ENCODE data around the gene ADGRF4.

The ADGRF4 gene

DNA sequence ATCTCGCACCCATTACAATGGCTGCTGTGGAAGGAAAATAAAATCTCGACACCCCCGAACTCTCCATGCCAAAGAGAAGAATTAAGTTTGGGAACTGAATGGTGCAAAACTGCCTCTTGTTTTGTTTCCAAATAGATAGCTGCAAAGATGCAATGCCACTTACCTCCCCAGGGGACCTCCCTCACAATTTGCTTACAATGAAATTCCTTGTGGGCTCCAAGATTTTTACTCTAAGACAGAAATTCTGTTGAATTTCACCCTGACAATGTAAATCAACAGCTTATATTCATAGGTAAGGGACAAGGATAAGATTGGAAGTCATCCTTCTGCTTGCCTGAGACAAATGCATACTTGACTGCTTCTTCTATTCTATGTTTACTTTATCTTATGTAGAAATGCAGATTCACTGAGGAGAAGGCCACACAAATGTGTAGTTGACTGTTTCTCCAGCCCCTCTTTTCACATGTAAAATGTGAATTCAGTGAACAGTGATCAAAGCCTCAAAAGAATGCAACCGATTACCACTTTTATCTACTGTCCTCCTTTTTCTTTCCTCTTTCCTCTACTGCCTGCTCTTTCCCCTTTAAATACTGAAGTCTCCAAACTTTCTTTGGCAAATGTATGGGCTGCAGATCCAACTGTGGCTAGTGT, 36.6 kb downstream of the ADGRF4 start:
- no peaks in the 10 kb centered on the region for H3K4me1 ChIP-seq (ENCODE audit: low read length)
- H3K4me2 ChIP-seq (ENCODE audit: low read depth, low read length), result no peak overlapping the region
- no peak overlapping the region for H3K27ac ChIP-seq (ENCODE audit: low read length)
- no peaks in the 10 kb centered on the region for H4K20me1 ChIP-seq (ENCODE audit: insufficient read depth, low read length)
- TF ChIP-seq EZH2 (optimal IDR thresholded peaks at IDR 0.05; ENCODE audit: low read depth, low read length) (no peak), EZH2phosphoT487 (IDR thresholded peaks at IDR 0.05; ENCODE audit: low read length) (no peak)
- TF ChIP-seq, protein P1, sequence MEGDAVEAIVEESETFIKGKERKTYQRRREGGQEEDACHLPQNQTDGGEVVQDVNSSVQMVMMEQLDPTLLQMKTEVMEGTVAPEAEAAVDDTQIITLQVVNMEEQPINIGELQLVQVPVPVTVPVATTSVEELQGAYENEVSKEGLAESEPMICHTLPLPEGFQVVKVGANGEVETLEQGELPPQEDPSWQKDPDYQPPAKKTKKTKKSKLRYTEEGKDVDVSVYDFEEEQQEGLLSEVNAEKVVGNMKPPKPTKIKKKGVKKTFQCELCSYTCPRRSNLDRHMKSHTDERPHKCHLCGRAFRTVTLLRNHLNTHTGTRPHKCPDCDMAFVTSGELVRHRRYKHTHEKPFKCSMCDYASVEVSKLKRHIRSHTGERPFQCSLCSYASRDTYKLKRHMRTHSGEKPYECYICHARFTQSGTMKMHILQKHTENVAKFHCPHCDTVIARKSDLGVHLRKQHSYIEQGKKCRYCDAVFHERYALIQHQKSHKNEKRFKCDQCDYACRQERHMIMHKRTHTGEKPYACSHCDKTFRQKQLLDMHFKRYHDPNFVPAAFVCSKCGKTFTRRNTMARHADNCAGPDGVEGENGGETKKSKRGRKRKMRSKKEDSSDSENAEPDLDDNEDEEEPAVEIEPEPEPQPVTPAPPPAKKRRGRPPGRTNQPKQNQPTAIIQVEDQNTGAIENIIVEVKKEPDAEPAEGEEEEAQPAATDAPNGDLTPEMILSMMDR (IDR thresholded peaks at IDR 0.05; ENCODE audit: low read length), result no peak
- H3K36me3 ChIP-seq (replicated peaks; ENCODE audit: insufficient read depth, low read length), result no peaks in the 10 kb centered on the region
- no peaks in the 10 kb centered on the region for H3K79me2 ChIP-seq (ENCODE audit: low read length)
- H3K9me2 ChIP-seq (replicated peaks; ENCODE audit: insufficient read depth, low read length), result no peaks in the 10 kb centered on the region
- H3K4me3 ChIP-seq (ENCODE audit: low read length), result no peak overlapping the region
- no peaks in the 10 kb centered on the region for H3K27me3 ChIP-seq (replicated peaks; ENCODE audit: insufficient read depth, low read length)
- no peaks in the 10 kb centered on the region for H3F3A ChIP-seq (ENCODE audit: insufficient read depth, low read length)
- no peak overlapping the region for H3K9ac ChIP-seq (ENCODE audit: low read length)
- no peak overlapping the region for H2AFZ ChIP-seq (ENCODE audit: low read length)
- H3K9me3 ChIP-seq (replicated peaks; ENCODE audit: insufficient read depth, low read length), result no peaks in the 10 kb centered on the region
- DNase-seq, result no peak

GRCh38 chr6:47736083-47736700, 37.8 kb downstream of the ADGRF4 start:
- Histone ChIP-seq H3K9me2 (replicated peaks; ENCODE audit: insufficient read depth, low read length) (no peaks in the 10 kb centered on the region), H2AFZ (ENCODE audit: low read length) (no peak overlapping the region), H3K4me2 (ENCODE audit: low read depth, low read length) (no peak overlapping the region), H3K4me1 (ENCODE audit: low read length) (no peaks in the 10 kb centered on the region), H3K36me3 (replicated peaks; ENCODE audit: insufficient read depth, low read length) (no peaks in the 10 kb centered on the region), H3K9ac (ENCODE audit: low read length) (no peak overlapping the region), H3F3A (ENCODE audit: insufficient read depth, low read length) (no peaks in the 10 kb centered on the region), H3K27me3 (replicated peaks; ENCODE audit: insufficient read depth, low read length) (no peaks in the 10 kb centered on the region), H3K79me2 (ENCODE audit: low read length) (no peaks in the 10 kb centered on the region), H3K4me3 (ENCODE audit: low read length) (no peak overlapping the region), H4K20me1 (ENCODE audit: insufficient read depth, low read length) (no peaks in the 10 kb centered on the region), H3K9me3 (replicated peaks; ENCODE audit: insufficient read depth, low read length) (no peaks in the 10 kb centered on the region), H3K27ac (ENCODE audit: low read length) (no peak overlapping the region)
- no peak for TF ChIP-seq EZH2 (optimal IDR thresholded peaks at IDR 0.05; ENCODE audit: low read depth, low read length)
- DNase-seq, result no peak

GRCh38 chr6:47737406-47737805, 39.0 kb downstream of the ADGRF4 start:
- Histone ChIP-seq H3K4me1 (ENCODE audit: low read length) (no peaks in the 10 kb centered on the region), H3K4me2 (ENCODE audit: low read depth, low read length) (no peak overlapping the region), H3K9me3 (replicated peaks; ENCODE audit: insufficient read depth, low read length) (no peaks in the 10 kb centered on the region), H3F3A (ENCODE audit: insufficient read depth, low read length) (no peaks in the 10 kb centered on the region), H3K9me2 (replicated peaks; ENCODE audit: insufficient read depth, low read length) (no peaks in the 10 kb centered on the region), H3K27me3 (replicated peaks; ENCODE audit: insufficient read depth, low read length) (no peaks in the 10 kb centered on the region), H3K79me2 (ENCODE audit: low read length) (no peaks in the 10 kb centered on the region), H3K4me3 (ENCODE audit: low read length) (no peak overlapping the region), H3K9ac (ENCODE audit: low read length) (no peak overlapping the region), H2AFZ (ENCODE audit: low read length) (no peak overlapping the region), H4K20me1 (ENCODE audit: insufficient read depth, low read length) (no peaks in the 10 kb centered on the region), H3K27ac (ENCODE audit: low read length) (no peak overlapping the region), H3K36me3 (replicated peaks; ENCODE audit: insufficient read depth, low read length) (no peaks in the 10 kb centered on the region)
- TF ChIP-seq, protein P1 (IDR thresholded peaks at IDR 0.05; ENCODE audit: low read length), result no peak
- TF ChIP-seq EZH2phosphoT487 (IDR thresholded peaks at IDR 0.05; ENCODE audit: low read length) (no peak), EZH2 (optimal IDR thresholded peaks at IDR 0.05; ENCODE audit: low read depth, low read length) (no peak)
- DNase-seq, result no peak

DNA sequence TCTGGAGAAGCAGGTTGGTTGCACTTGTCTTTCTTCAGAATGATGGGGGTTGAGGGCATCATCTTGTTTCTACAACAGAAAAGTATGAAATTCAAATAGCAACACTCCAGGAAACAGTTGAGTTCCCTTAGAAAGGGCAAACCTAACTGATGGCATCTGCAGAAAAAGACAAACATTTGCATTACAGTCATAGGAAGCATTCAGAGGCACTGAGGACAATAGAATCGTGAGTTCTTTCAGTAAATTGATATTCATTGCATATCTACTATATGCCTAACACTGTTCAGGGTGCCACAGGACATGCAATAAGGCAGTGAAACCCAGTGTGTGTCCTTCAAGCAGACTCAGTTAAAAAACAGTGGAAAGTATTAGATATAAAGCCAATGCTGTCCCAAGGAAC, 42.3 kb downstream of the ADGRF4 start:
- no peak overlapping the region for H3K4me2 ChIP-seq (ENCODE audit: low read depth, low read length)
- no peak overlapping the region for H2AFZ ChIP-seq (ENCODE audit: low read length)

More for the DNA sequence above, 42.3 kb downstream of the ADGRF4 start:
- no peaks in the 10 kb centered on the region for H3F3A ChIP-seq (ENCODE audit: insufficient read depth, low read length)
- no peaks in the 10 kb centered on the region for H3K9me3 ChIP-seq (replicated peaks; ENCODE audit: insufficient read depth, low read length)
- H3K79me2 ChIP-seq (ENCODE audit: low read length), result no peaks in the 10 kb centered on the region
- no peak overlapping the region for H3K9ac ChIP-seq (ENCODE audit: low read length)
- H3K9me2 ChIP-seq (replicated peaks; ENCODE audit: insufficient read depth, low read length), result no peaks in the 10 kb centered on the region
- TF ChIP-seq EZH2phosphoT487 (IDR thresholded peaks at IDR 0.05; ENCODE audit: low read length) (no peak), EZH2 (optimal IDR thresholded peaks at IDR 0.05; ENCODE audit: low read depth, low read length) (no peak)
- TF ChIP-seq, protein P1 (IDR thresholded peaks at IDR 0.05; ENCODE audit: low read length), result no peak
- H4K20me1 ChIP-seq (ENCODE audit: insufficient read depth, low read length), result no peaks in the 10 kb centered on the region
- no peaks in the 10 kb centered on the region for H3K36me3 ChIP-seq (replicated peaks; ENCODE audit: insufficient read depth, low read length)
- no peaks in the 10 kb centered on the region for H3K27me3 ChIP-seq (replicated peaks; ENCODE audit: insufficient read depth, low read length)
- no peak overlapping the region for H3K27ac ChIP-seq (ENCODE audit: low read length)
- H3K4me3 ChIP-seq (ENCODE audit: low read length), result no peak overlapping the region
- H3K4me1 ChIP-seq (ENCODE audit: low read length), result no peaks in the 10 kb centered on the region
- DNase-seq, result no peak
